Right lobe of liver (tissue), 4 donors: ENCODE data around the gene RNU5D-1.

Experiments
- CTCF ChIP-seq, 4 donors: fragments of 200-600 bp in 3 of 4; fragments of 450-650 bp in 1 of 4; IDR thresholded peaks; one replicate each; pipeline versions ENCODE4 v1.5.1 to v1.8.0; 2016 to 2022; ENCODE audit warnings: antibody characterized with exemption in 4 of 4, mild to moderate bottlenecking in 2 of 4
- POLR2A ChIP-seq: fragments of 450-650 bp; IDR thresholded peaks from one replicate; pipeline ENCODE4 v1.6.1; 2017; ENCODE audit warnings: antibody characterized with exemption, mild to moderate bottlenecking
- donor health status: DM: no; HTN: no; CAD: no.
- donor health status: DM: no; HTN: no; CAD: no.
- donor health status: DM: no; HTN: yes; CAD: no.

GRCh38 chr1:44777969-44778635 is 47.1 kb upstream of the RNU5D-1 start:
- no peak for TF ChIP-seq CTCF (IDR thresholded peaks at IDR 0.05)
- TF ChIP-seq POLR2A, result no peak
